ENCODE measurements around the gene DCP1A. TPM values are rescaled to one million over a fixed set of nuclear protein-coding genes. Genes with fewer than 3 reads are reported as not detected.

The DCP1A gene
- total and polyA plus RNA-seq, 2 donors (not counting 3 experiments of a cell fraction or from before 2014, with no cell fraction given): 32.3 to 38.0 TPM

DNA sequence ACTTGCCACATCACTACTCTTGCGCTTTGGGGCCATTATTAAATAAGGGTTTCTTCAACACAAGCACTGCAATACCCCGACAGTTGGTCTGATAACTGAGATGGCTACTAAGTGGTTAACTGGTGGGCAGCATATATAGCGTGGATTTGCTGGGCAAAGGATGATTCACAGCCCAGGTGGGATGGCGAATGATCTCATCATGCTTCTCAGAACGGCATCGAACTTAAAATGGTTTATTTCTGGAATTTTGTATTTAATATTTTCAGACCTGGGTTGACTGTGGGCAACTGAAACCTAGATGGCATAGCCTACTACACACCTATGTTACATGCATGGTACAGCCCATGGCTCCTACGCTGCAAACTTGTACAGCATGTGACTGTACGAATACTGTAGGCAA is 64.8 kb downstream of the DCP1A start:
- H3K4me2 ChIP-seq (ENCODE audit: insufficient read depth, low read length): no peak overlapping the region
- CTCF ChIA-PET: no interaction called here
- H3K9me1 ChIP-seq (replicated peaks; ENCODE audit: control insufficient read depth, extremely low read depth, insufficient read depth, low read length): no peaks in the 10 kb centered on the region
- POLR2A ChIA-PET: no interaction called here
- dilution Hi-C loops (cut with MboI; ENCODE audit: extremely low pct_ligation_motif_present, low sequenced_read_pairs) (no loop called here), intact Hi-C loops (cut with micrococcal nuclease) (no loop called here)
- FAIRE-seq (no peak), DNase-seq (ENCODE audit: low read depth, low spot score) (no peak)
- peaks cover 10 to 13% of the 10 kb centered on the region in 2 experiments for H3K36me3 ChIP-seq (ENCODE audit: control insufficient read depth in 2 of 2, extremely low read depth in 1 of 2, insufficient read depth in 2 of 2, low read length in 2 of 2)
- no peaks in the 10 kb centered on the region for H3K4me1 ChIP-seq (ENCODE audit: control insufficient read depth, extremely low read depth, insufficient read depth, low read length)
- no peaks in the 10 kb centered on the region for H4K20me1 ChIP-seq (replicated peaks; ENCODE audit: control insufficient read depth, extremely low read depth, insufficient read depth, low read length)
- H2AFZ ChIP-seq (ENCODE audit: low read depth, low read length): no peak overlapping the region
- no peak for TF ChIP-seq EZH2 (IDR thresholded peaks at IDR 0.05; ENCODE audit: borderline replicate concordance, low read depth, low read length, severe bottlenecking)
- TF ChIP-seq, protein P1, sequence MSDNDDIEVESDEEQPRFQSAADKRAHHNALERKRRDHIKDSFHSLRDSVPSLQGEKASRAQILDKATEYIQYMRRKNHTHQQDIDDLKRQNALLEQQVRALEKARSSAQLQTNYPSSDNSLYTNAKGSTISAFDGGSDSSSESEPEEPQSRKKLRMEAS (IDR thresholded peaks at IDR 0.05; ENCODE audit: insufficient read depth, insufficient read length): no peak
- no peak for TF ChIP-seq GATA2 (IDR thresholded peaks at IDR 0.05; ENCODE audit: insufficient read depth, insufficient read length, low read depth, low read length)
- TF ChIP-seq MYC (IDR thresholded peaks at IDR 0.05; ENCODE audit: low read depth, low read length): no peak
- no peak for TF ChIP-seq FOS (IDR thresholded peaks at IDR 0.05; ENCODE audit: borderline replicate concordance, insufficient read depth, low read length)
- TF ChIP-seq JUN (IDR thresholded peaks at IDR 0.05; ENCODE audit: borderline replicate concordance, insufficient read depth, insufficient read length, low read depth): no peak
- TF ChIP-seq, protein P2, sequence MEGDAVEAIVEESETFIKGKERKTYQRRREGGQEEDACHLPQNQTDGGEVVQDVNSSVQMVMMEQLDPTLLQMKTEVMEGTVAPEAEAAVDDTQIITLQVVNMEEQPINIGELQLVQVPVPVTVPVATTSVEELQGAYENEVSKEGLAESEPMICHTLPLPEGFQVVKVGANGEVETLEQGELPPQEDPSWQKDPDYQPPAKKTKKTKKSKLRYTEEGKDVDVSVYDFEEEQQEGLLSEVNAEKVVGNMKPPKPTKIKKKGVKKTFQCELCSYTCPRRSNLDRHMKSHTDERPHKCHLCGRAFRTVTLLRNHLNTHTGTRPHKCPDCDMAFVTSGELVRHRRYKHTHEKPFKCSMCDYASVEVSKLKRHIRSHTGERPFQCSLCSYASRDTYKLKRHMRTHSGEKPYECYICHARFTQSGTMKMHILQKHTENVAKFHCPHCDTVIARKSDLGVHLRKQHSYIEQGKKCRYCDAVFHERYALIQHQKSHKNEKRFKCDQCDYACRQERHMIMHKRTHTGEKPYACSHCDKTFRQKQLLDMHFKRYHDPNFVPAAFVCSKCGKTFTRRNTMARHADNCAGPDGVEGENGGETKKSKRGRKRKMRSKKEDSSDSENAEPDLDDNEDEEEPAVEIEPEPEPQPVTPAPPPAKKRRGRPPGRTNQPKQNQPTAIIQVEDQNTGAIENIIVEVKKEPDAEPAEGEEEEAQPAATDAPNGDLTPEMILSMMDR (IDR thresholded peaks at IDR 0.05; ENCODE audit: extremely low read depth in 1 of 2, insufficient read depth in 1 of 2, low read depth in 1 of 2, low read length in 2 of 2): no peak
- no peak for TF ChIP-seq POLR2A (IDR thresholded peaks at IDR 0.05; ENCODE audit: low read depth, low read length)
- no peak for TF ChIP-seq POLR2AphosphoS5 (IDR thresholded peaks at IDR 0.05; ENCODE audit: insufficient read depth, low read depth, low read length)
- no peaks in the 10 kb centered on the region for H3K79me2 ChIP-seq (ENCODE audit: control insufficient read depth, insufficient read depth, low read length)
- H3K27me3 ChIP-seq (ENCODE audit: control insufficient read depth in 2 of 2, insufficient read depth in 2 of 2, low read length in 2 of 2): no peaks in the 10 kb centered on the region
- H3K4me3 ChIP-seq (replicated peaks in 1 of 3; ENCODE audit: insufficient read depth in 1 of 3, low read depth in 1 of 3, low read length in 3 of 3): no peak overlapping the region
- no peak overlapping the region for H3K9ac ChIP-seq (replicated peaks; ENCODE audit: extremely low read depth, insufficient read depth, low read length)
- no peak overlapping the region for H3K27ac ChIP-seq (ENCODE audit: insufficient read depth, low read depth, low read length)
- no peaks in the 10 kb centered on the region for H3K9me3 ChIP-seq (replicated peaks; ENCODE audit: control insufficient read depth, insufficient read depth, low read length)
- BruUV-seq (replicated peaks): no TSS peak

Data from endothelial cell of umbilical vein (primary cell).